HEK293 (cell line): ENCODE measurements around the gene KXD1.
A peak's percentile ranks its signal among the peaks of the same experiment; 100 is the strongest.

Experiments
- CTCF ChIA-PET: fragments of 350-600 bp; formaldehyde crosslinking; extraction: SDS; loops from one replicate; lab custom pipeline; 2021; ENCODE audit warnings: antibody characterized with exemption; lab: Yijun Ruan, JAX
- POLR2A ChIA-PET: fragments of 300-600 bp; formaldehyde crosslinking; extraction: SDS; loops from one replicate; lab custom pipeline; 2020; ENCODE audit warnings: antibody characterized with exemption, inconsistent platforms; lab: Yijun Ruan, JAX
- H3K27ac ChIP-seq: fragments of 200-500 bp; sonication (Bioruptor generic); 2 replicates; pipeline ENCODE4 v1.5.1; 2014; ENCODE audit warnings: low read depth, low read length, control low read depth, inconsistent platforms; ENCODE audit errors: extremely low read depth
- H3K36me3 ChIP-seq, 2 experiments: fragments of 200-500 bp in 1 of 2; sonication (Bioruptor generic) in 1 of 2; 1 replicate in 1 of 2; 2 replicates in 1 of 2; pipeline ENCODE4 v1.5.1; 2014 to 2017; ENCODE audit warnings: inconsistent platforms in 2 of 2, low read length in 2 of 2; ENCODE audit not compliant: control insufficient read depth in 2 of 2, insufficient read depth in 1 of 2
- H3K4me1 ChIP-seq: fragments of 200-500 bp; sonication (Bioruptor generic); 2 replicates; pipeline ENCODE4 v1.5.1; 2014; ENCODE audit warnings: mild to moderate bottlenecking, low read length, inconsistent platforms; ENCODE audit not compliant: control insufficient read depth, insufficient read depth
- H3K4me3 ChIP-seq: 2 replicates; pipeline ENCODE4 v1.5.1; 2011; ENCODE audit warnings: low read depth, mild to moderate bottlenecking, control low read depth, low read length, moderate library complexity
- H3K9me3 ChIP-seq: fragments of 200-500 bp; sonication (Bioruptor generic); 2 replicates; pipeline ENCODE4 v1.5.1; 2014; ENCODE audit warnings: low read depth, low read length, inconsistent platforms; ENCODE audit not compliant: control insufficient read depth, insufficient read depth
- MEIS1 ChIP-seq: sonication (generic); formaldehyde crosslinking; IDR thresholded peaks from 2 replicates; pipeline ENCODE4 v1.8.1; 2022; ENCODE audit warnings: missing genetic modification reagents, mild to moderate bottlenecking, borderline replicate concordance
- TRIM28 ChIP-seq: IDR thresholded peaks from 2 replicates; pipeline ENCODE4 v1.6.1; 2011; ENCODE audit warnings: low read length, control low read depth, borderline replicate concordance
- ZBTB17 ChIP-seq: fragments of 450-650 bp; formaldehyde crosslinking; IDR thresholded peaks from 2 replicates; pipeline ENCODE4 v1.5.1; 2016; ENCODE audit warnings: missing biosample characterization, missing genetic modification characterization
- ZBTB21 ChIP-seq: fragments of 450-650 bp; formaldehyde crosslinking; IDR thresholded peaks from 2 replicates; pipeline ENCODE4 v1.5.1; 2017; ENCODE audit warnings: missing biosample characterization, missing genetic modification characterization
- ZFP69B ChIP-seq: fragments of 450-650 bp; formaldehyde crosslinking; IDR thresholded peaks from 2 replicates; pipeline ENCODE4 v1.5.1; 2016; ENCODE audit warnings: missing biosample characterization, missing genetic modification characterization
- ZIC2 ChIP-seq: fragments of 450-650 bp; formaldehyde crosslinking; IDR thresholded peaks from 2 replicates; pipeline ENCODE4 v1.5.1; 2016; ENCODE audit warnings: missing biosample characterization, missing genetic modification characterization
- ZNF174 ChIP-seq: fragments of 450-650 bp; formaldehyde crosslinking; IDR thresholded peaks from 2 replicates; pipeline ENCODE4 v1.5.0; 2017; ENCODE audit warnings: missing biosample characterization, mild to moderate bottlenecking, missing genetic modification characterization
- ZNF175 ChIP-seq: fragments of 450-650 bp; formaldehyde crosslinking; IDR thresholded peaks from 2 replicates; pipeline ENCODE4 v1.5.1; 2016; ENCODE audit warnings: missing biosample characterization, missing genetic modification characterization
- ZNF24 ChIP-seq: fragments of 450-650 bp; formaldehyde crosslinking; IDR thresholded peaks from 2 replicates; pipeline ENCODE4 v1.5.1; 2016; ENCODE audit warnings: missing biosample characterization, missing genetic modification characterization
- ZNF335 ChIP-seq: fragments of 450-650 bp; formaldehyde crosslinking; conservative IDR thresholded peaks from 2 replicates; pipeline ENCODE4 v1.5.1; 2016; ENCODE audit warnings: missing biosample characterization, missing genetic modification characterization
- ZNF394 ChIP-seq: fragments of 450-650 bp; formaldehyde crosslinking; IDR thresholded peaks from 2 replicates; pipeline ENCODE4 v1.5.1; 2016; ENCODE audit warnings: missing biosample characterization, missing genetic modification characterization, mild to moderate bottlenecking, moderate library complexity, borderline replicate concordance
- ZNF600 ChIP-seq: fragments of 450-650 bp; formaldehyde crosslinking; IDR thresholded peaks from 2 replicates; pipeline ENCODE4 v1.5.1; 2016; ENCODE audit warnings: missing biosample characterization, missing genetic modification characterization
- ZNF629 ChIP-seq: fragments of 450-650 bp; formaldehyde crosslinking; IDR thresholded peaks from 2 replicates; pipeline ENCODE4 v1.5.1; 2017; ENCODE audit warnings: missing biosample characterization, missing genetic modification characterization
- ZNF791 ChIP-seq: fragments of 450-650 bp; formaldehyde crosslinking; IDR thresholded peaks from 2 replicates; pipeline ENCODE4 v1.5.1; 2016; ENCODE audit warnings: missing biosample characterization, missing genetic modification characterization
- TF ChIP-seq, protein P1 (sequence below): fragments of 450-650 bp; formaldehyde crosslinking; IDR thresholded peaks from 2 replicates; pipeline ENCODE4 v1.5.1; 2016; ENCODE audit warnings: missing biosample characterization, missing genetic modification characterization, borderline replicate concordance
- TF ChIP-seq, protein P2 (sequence below): fragments of 450-650 bp; formaldehyde crosslinking; IDR thresholded peaks from 2 replicates; pipeline ENCODE4 v1.5.1; 2016; ENCODE audit warnings: missing biosample characterization, missing genetic modification characterization, low read depth
- TF ChIP-seq, protein P3 (sequence below): fragments of 450-650 bp; formaldehyde crosslinking; IDR thresholded peaks from 2 replicates; pipeline ENCODE4 v1.5.1; 2016; ENCODE audit warnings: missing biosample characterization, missing genetic modification characterization, borderline replicate concordance
- TF ChIP-seq, protein P4 (sequence below): fragments of 450-650 bp; formaldehyde crosslinking; optimal IDR thresholded peaks from 2 replicates; pipeline ENCODE3; 2016; ENCODE audit warnings: missing biosample characterization, mild to moderate bottlenecking, missing genetic modification characterization
- TF ChIP-seq, protein P5 (sequence below): fragments of 450-650 bp; formaldehyde crosslinking; IDR thresholded peaks from 2 replicates; pipeline ENCODE4 v1.5.1; 2016; ENCODE audit warnings: missing biosample characterization, missing genetic modification characterization
- TF ChIP-seq, protein P6 (sequence below): fragments of 450-650 bp; formaldehyde crosslinking; IDR thresholded peaks from 2 replicates; pipeline ENCODE4 v1.5.1; 2017; ENCODE audit warnings: missing biosample characterization, missing genetic modification characterization

KXD1 gene

DNA sequence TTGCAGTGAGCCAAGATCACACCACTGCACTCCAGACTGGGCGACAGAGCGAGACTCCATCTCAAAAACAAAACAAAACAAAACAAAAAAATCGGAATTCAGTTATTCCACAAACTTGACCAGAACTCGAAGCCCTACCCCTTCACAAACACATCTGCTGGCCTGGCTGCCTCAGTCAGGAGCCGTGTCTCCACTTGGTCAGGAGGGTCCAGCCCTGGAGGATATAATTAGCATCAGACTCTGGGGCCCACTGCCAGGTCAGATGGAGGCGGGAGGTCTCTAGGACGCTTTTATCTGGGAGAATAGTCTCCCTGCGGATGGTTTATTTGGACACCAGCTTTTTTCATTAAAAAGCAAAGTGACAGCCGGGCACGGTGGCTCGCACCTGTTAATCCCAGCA lies 43.8 kb upstream of the KXD1 start:
- no peak overlapping the region for H3K4me3 ChIP-seq
- CTCF ChIA-PET, result no interaction called here
- H3K9me3 ChIP-seq, result no peaks in the 10 kb centered on the region
- no peak for TF ChIP-seq ZNF791 (tag by site-specific recombination)
- TF ChIP-seq, protein P1, sequence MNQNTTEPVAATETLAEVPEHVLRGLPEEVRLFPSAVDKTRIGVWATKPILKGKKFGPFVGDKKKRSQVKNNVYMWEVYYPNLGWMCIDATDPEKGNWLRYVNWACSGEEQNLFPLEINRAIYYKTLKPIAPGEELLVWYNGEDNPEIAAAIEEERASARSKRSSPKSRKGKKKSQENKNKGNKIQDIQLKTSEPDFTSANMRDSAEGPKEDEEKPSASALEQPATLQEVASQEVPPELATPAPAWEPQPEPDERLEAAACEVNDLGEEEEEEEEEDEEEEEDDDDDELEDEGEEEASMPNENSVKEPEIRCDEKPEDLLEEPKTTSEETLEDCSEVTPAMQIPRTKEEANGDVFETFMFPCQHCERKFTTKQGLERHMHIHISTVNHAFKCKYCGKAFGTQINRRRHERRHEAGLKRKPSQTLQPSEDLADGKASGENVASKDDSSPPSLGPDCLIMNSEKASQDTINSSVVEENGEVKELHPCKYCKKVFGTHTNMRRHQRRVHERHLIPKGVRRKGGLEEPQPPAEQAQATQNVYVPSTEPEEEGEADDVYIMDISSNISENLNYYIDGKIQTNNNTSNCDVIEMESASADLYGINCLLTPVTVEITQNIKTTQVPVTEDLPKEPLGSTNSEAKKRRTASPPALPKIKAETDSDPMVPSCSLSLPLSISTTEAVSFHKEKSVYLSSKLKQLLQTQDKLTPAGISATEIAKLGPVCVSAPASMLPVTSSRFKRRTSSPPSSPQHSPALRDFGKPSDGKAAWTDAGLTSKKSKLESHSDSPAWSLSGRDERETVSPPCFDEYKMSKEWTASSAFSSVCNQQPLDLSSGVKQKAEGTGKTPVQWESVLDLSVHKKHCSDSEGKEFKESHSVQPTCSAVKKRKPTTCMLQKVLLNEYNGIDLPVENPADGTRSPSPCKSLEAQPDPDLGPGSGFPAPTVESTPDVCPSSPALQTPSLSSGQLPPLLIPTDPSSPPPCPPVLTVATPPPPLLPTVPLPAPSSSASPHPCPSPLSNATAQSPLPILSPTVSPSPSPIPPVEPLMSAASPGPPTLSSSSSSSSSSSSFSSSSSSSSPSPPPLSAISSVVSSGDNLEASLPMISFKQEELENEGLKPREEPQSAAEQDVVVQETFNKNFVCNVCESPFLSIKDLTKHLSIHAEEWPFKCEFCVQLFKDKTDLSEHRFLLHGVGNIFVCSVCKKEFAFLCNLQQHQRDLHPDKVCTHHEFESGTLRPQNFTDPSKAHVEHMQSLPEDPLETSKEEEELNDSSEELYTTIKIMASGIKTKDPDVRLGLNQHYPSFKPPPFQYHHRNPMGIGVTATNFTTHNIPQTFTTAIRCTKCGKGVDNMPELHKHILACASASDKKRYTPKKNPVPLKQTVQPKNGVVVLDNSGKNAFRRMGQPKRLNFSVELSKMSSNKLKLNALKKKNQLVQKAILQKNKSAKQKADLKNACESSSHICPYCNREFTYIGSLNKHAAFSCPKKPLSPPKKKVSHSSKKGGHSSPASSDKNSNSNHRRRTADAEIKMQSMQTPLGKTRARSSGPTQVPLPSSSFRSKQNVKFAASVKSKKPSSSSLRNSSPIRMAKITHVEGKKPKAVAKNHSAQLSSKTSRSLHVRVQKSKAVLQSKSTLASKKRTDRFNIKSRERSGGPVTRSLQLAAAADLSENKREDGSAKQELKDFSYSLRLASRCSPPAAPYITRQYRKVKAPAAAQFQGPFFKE (tag by site-specific recombination), result no peak
- TF ChIP-seq, all 188 proteins: peak for 0
- H3K27ac ChIP-seq, result no peak overlapping the region
- no peaks in the 10 kb centered on the region for H3K36me3 ChIP-seq
- H3K4me1 ChIP-seq, result peaks cover 3% of the 10 kb centered on the region; the same call in 1 of the 2 replicates
- POLR2A ChIA-PET, result no interaction called here

DNA sequence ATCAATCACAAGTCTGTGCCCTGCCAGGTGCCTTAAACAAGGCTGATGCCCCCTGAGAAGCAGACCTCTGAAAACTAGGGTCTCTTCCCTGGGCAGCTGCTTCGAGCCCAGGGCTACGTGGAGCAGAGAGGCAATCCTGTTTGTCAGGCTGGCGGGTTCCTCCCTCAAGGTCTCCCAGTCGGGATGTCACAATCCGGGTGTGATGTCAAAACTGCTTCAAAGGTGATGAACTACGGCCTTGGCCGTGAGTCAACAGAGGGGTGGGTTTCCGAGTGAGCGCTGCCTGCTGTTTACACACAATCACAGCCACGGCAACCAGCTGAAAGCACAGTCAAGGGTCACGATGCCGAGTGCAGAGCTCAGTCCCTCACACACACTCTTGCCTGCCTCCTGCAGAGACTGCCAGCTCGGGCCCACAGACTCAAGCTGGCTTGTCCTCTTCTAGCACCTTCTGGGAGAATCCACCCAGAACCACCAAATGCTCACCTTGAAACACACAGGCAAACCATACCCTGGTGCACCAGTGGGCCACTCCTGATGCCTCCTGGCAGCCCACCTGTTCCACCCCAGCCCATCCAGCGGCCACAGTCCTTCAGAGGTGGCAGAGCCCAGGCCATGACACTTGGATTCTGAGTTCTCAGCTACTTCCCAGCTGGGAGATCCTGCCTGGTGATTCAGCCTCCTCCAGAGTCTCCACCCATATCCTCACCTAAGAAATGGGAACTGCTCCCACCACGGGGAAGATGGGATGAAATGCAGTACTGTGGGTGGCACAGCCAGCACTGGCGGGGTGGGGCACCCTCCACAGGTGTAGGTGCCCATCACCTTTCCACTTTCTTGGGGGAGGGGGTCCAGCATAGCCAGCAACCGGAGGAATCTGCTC lies 42.6 kb upstream of the KXD1 start:
- peaks cover 3% of the 10 kb centered on the region; the same call in 1 of the 2 replicates for H3K4me1 ChIP-seq
- ChIA-PET CTCF (interaction anchor here (0.6 kb wide), 1 partner anchor 19 kb away, joined by 3 read pairs; no protein-coding TSS in a partner anchor), POLR2A (interaction anchor here (0.5 kb wide), 1 partner anchor 125 kb away, joined by 8 read pairs; no protein-coding TSS in a partner anchor)
- TF ChIP-seq, protein P2, sequence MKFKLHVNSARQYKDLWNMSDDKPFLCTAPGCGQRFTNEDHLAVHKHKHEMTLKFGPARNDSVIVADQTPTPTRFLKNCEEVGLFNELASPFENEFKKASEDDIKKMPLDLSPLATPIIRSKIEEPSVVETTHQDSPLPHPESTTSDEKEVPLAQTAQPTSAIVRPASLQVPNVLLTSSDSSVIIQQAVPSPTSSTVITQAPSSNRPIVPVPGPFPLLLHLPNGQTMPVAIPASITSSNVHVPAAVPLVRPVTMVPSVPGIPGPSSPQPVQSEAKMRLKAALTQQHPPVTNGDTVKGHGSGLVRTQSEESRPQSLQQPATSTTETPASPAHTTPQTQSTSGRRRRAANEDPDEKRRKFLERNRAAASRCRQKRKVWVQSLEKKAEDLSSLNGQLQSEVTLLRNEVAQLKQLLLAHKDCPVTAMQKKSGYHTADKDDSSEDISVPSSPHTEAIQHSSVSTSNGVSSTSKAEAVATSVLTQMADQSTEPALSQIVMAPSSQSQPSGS (tag by site-specific recombination), result no peak
- TF ChIP-seq ZNF174 (tag by site-specific recombination) (no peak), ZBTB21 (peak; percentile 75), ZNF335 (tag by site-specific recombination) (no peak), ZNF24 (tag by site-specific recombination) (no peak), MEIS1 (no peak), ZNF175 (tag by site-specific recombination) (no peak), ZBTB17 (peak; percentile 85), ZNF600 (tag by site-specific recombination) (peak; percentile 85), TRIM28 (peak; percentile 59; the same call in 1 of the 2 replicates), ZFP69B (tag by site-specific recombination) (peak; percentile 63; the same call in 1 of the 2 replicates), ZIC2 (tag by site-specific recombination) (peak; percentile 97), ZNF394 (tag by site-specific recombination) (peak; percentile 85), ZNF629 (tag by site-specific recombination) (peak; percentile 68; the same call in 1 of the 2 replicates)
- TF ChIP-seq, protein P3, sequence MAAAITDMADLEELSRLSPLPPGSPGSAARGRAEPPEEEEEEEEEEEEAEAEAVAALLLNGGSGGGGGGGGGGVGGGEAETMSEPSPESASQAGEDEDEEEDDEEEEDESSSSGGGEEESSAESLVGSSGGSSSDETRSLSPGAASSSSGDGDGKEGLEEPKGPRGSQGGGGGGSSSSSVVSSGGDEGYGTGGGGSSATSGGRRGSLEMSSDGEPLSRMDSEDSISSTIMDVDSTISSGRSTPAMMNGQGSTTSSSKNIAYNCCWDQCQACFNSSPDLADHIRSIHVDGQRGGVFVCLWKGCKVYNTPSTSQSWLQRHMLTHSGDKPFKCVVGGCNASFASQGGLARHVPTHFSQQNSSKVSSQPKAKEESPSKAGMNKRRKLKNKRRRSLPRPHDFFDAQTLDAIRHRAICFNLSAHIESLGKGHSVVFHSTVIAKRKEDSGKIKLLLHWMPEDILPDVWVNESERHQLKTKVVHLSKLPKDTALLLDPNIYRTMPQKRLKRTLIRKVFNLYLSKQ (tag by site-specific recombination), result no peak
- TF ChIP-seq, protein P4, sequence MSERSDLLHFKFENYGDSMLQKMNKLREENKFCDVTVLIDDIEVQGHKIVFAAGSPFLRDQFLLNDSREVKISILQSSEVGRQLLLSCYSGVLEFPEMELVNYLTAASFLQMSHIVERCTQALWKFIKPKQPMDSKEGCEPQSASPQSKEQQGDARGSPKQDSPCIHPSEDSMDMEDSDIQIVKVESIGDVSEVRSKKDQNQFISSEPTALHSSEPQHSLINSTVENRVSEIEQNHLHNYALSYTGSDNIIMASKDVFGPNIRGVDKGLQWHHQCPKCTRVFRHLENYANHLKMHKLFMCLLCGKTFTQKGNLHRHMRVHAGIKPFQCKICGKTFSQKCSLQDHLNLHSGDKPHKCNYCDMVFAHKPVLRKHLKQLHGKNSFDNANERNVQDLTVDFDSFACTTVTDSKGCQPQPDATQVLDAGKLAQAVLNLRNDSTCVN, result no peak
- TF ChIP-seq, protein P5, sequence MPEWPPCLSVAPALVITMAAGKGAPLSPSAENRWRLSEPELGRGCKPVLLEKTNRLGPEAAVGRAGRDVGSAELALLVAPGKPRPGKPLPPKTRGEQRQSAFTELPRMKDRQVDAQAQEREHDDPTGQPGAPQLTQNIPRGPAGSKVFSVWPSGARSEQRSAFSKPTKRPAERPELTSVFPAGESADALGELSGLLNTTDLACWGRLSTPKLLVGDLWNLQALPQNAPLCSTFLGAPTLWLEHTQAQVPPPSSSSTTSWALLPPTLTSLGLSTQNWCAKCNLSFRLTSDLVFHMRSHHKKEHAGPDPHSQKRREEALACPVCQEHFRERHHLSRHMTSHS, result no peak
- TF ChIP-seq, protein P6, sequence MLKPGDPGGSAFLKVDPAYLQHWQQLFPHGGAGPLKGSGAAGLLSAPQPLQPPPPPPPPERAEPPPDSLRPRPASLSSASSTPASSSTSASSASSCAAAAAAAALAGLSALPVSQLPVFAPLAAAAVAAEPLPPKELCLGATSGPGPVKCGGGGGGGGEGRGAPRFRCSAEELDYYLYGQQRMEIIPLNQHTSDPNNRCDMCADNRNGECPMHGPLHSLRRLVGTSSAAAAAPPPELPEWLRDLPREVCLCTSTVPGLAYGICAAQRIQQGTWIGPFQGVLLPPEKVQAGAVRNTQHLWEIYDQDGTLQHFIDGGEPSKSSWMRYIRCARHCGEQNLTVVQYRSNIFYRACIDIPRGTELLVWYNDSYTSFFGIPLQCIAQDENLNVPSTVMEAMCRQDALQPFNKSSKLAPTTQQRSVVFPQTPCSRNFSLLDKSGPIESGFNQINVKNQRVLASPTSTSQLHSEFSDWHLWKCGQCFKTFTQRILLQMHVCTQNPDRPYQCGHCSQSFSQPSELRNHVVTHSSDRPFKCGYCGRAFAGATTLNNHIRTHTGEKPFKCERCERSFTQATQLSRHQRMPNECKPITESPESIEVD, result no peak

More for the DNA sequence above, 42.6 kb upstream of the KXD1 start:
- no peaks in the 10 kb centered on the region for H3K36me3 ChIP-seq
- H3K9me3 ChIP-seq, result no peaks in the 10 kb centered on the region
- no peak overlapping the region for H3K4me3 ChIP-seq
- peak overlapping the region; percentile 19 for H3K27ac ChIP-seq
